ENCODE data around the gene TMED4. TPM values are rescaled to one million over a fixed set of nuclear protein-coding genes. Genes with fewer than 3 reads are reported as not detected.

The TMED4 gene
- total and polyA plus RNA-seq, 2 donors (not counting 3 experiments of a cell fraction or from before 2014, with no cell fraction given) = 63.4 to 89.7 TPM

- no peak for TF ChIP-seq CTCF (IDR thresholded peaks at IDR 0.05; ENCODE audit: extremely low read depth in 1 of 2, insufficient read depth in 1 of 2, low read depth in 1 of 2, low read length in 2 of 2)
- no peak for TF ChIP-seq EZH2 (IDR thresholded peaks at IDR 0.05; ENCODE audit: borderline replicate concordance, low read depth, low read length, severe bottlenecking)
- no peak for TF ChIP-seq FOS (IDR thresholded peaks at IDR 0.05; ENCODE audit: borderline replicate concordance, insufficient read depth, low read length)
- no peak for TF ChIP-seq MAX (IDR thresholded peaks at IDR 0.05; ENCODE audit: insufficient read depth, insufficient read length)
- no peak for TF ChIP-seq POLR2A (IDR thresholded peaks at IDR 0.05; ENCODE audit: low read depth, low read length)
- TF ChIP-seq MYC (IDR thresholded peaks at IDR 0.05; ENCODE audit: low read depth, low read length) = no peak
- TF ChIP-seq POLR2AphosphoS5 (IDR thresholded peaks at IDR 0.05; ENCODE audit: insufficient read depth, low read depth, low read length) = no peak
- TF ChIP-seq JUN (IDR thresholded peaks at IDR 0.05; ENCODE audit: borderline replicate concordance, insufficient read depth, insufficient read length, low read depth) = no peak
- no peak for TF ChIP-seq GATA2 (IDR thresholded peaks at IDR 0.05; ENCODE audit: insufficient read depth, insufficient read length, low read depth, low read length)
- no peak overlapping the region for H2AFZ ChIP-seq (ENCODE audit: low read depth, low read length)
- no peaks in the 10 kb centered on the region for H3K27me3 ChIP-seq (ENCODE audit: control insufficient read depth in 2 of 2, insufficient read depth in 2 of 2, low read length in 2 of 2)
- H3K4me3 ChIP-seq (replicated peaks in 1 of 3; ENCODE audit: insufficient read depth in 1 of 3, low read depth in 1 of 3, low read length in 3 of 3) = no peak overlapping the region
- POLR2A ChIA-PET = no interaction called here
- H3K4me1 ChIP-seq (ENCODE audit: control insufficient read depth, extremely low read depth, insufficient read depth, low read length) = no peaks in the 10 kb centered on the region
- no TSS peak for BruUV-seq (replicated peaks)
- no peak overlapping the region for H3K9ac ChIP-seq (replicated peaks; ENCODE audit: extremely low read depth, insufficient read depth, low read length)
- CTCF ChIA-PET = no interaction called here
- no peaks in the 10 kb centered on the region for H3K36me3 ChIP-seq (ENCODE audit: control insufficient read depth in 2 of 2, extremely low read depth in 1 of 2, insufficient read depth in 2 of 2, low read length in 2 of 2)
- no peak overlapping the region for H3K4me2 ChIP-seq (ENCODE audit: insufficient read depth, low read length)
- dilution Hi-C loops (cut with MboI; ENCODE audit: extremely low pct_ligation_motif_present, low sequenced_read_pairs) (no loop called here), intact Hi-C loops (cut with micrococcal nuclease) (no loop called here)
- no peaks in the 10 kb centered on the region for H3K9me1 ChIP-seq (replicated peaks; ENCODE audit: control insufficient read depth, extremely low read depth, insufficient read depth, low read length)
- H4K20me1 ChIP-seq (replicated peaks; ENCODE audit: control insufficient read depth, extremely low read depth, insufficient read depth, low read length) = no peaks in the 10 kb centered on the region
- H3K27ac ChIP-seq (ENCODE audit: insufficient read depth, low read depth, low read length) = no peak overlapping the region
- DNase-seq (ENCODE audit: low read depth, low spot score) (no peak), FAIRE-seq (no peak)
- H3K9me3 ChIP-seq (replicated peaks; ENCODE audit: control insufficient read depth, insufficient read depth, low read length) = no peaks in the 10 kb centered on the region
- no peaks in the 10 kb centered on the region for H3K79me2 ChIP-seq (ENCODE audit: control insufficient read depth, insufficient read depth, low read length)
Measured at GRCh38 chr7:44531421-44532380, 50.3 kb downstream of the TMED4 start.
